IMR-90 (cell line): ENCODE results near the gene RFC2. TPM values are rescaled to one million over a fixed set of nuclear protein-coding genes. Genes with fewer than 3 reads are reported as not detected.

Source experiments
- ATAC-seq: fragments of 200-7000 bp; cut with Tn5 transposase; 2 replicates; pipeline ENCODE4 v1.9.1; 2020; ENCODE audit warnings: low read depth, mild to moderate bottlenecking, moderate library complexity
- BruUV-seq: library from RNA; stranded (reverse); fragments of 400-500 nt; replicated peaks from 2 replicates; lab custom pipeline; 2021; lab: Mats Ljungman, UMichigan
- CTCF ChIA-PET: fragments of 300-600 bp; formaldehyde crosslinking; extraction: SDS; loops from one replicate; lab custom pipeline; 2021; ENCODE audit warnings: antibody characterized with exemption; lab: Yijun Ruan, JAX
- POLR2A ChIA-PET: fragments of 300-600 bp; sonication (Branson Sonifier 250); formaldehyde crosslinking; loops from one replicate; lab custom pipeline; 2022; ENCODE audit warnings: antibody characterized with exemption; ENCODE audit not compliant: unreplicated experiment; lab: Charles Lee
- DNase-seq: peaks from one replicate; pipeline ENCODE4 v3.0.0; 2013
- H2AFZ ChIP-seq: replicated peaks from 2 replicates; pipeline ENCODE3; 2013; ENCODE audit warnings: low read length, mild to moderate bottlenecking; ENCODE audit not compliant: poor library complexity
- H2AK5ac ChIP-seq: 2 replicates; pipeline ENCODE4 v1.6.1; 2013; ENCODE audit warnings: low read depth, low read length, inconsistent platforms
- H2AK9ac ChIP-seq: replicated peaks from 2 replicates; pipeline ENCODE3; 2013; ENCODE audit warnings: mild to moderate bottlenecking, low read depth, low read length, moderate library complexity; ENCODE audit not compliant: poor library complexity
- H2BK120ac ChIP-seq: 2 replicates; pipeline ENCODE4 v1.6.1; 2013; ENCODE audit warnings: low read depth, low read length, inconsistent platforms
- H2BK15ac ChIP-seq: 3 replicates; pipeline ENCODE4 v1.6.1; 2013; ENCODE audit warnings: low read depth, low read length, inconsistent platforms
- H2BK20ac ChIP-seq: 2 replicates; pipeline ENCODE4 v1.6.1; 2013; ENCODE audit warnings: low read depth, mild to moderate bottlenecking, inconsistent platforms, low read length, moderate library complexity
- H2BK5ac ChIP-seq: 2 replicates; pipeline ENCODE4 v1.6.1; 2013; ENCODE audit warnings: mild to moderate bottlenecking, low read depth, low read length, inconsistent platforms; ENCODE audit not compliant: poor library complexity, severe bottlenecking
- H3K14ac ChIP-seq: replicated peaks from 2 replicates; pipeline ENCODE4 v1.6.1; 2013; ENCODE audit warnings: low read depth, low read length, inconsistent platforms
- H3K18ac ChIP-seq: 2 replicates; pipeline ENCODE4 v1.6.1; 2013; ENCODE audit warnings: low read depth, low read length, control low read depth
- H3K23ac ChIP-seq: 2 replicates; pipeline ENCODE4 v1.6.1; 2013; ENCODE audit warnings: low read depth, low read length, inconsistent platforms
- H3K27ac ChIP-seq: 2 replicates; pipeline ENCODE4 v1.5.1; 2013; ENCODE audit warnings: mild to moderate bottlenecking, control low read depth, low read length; ENCODE audit not compliant: insufficient read depth
- H3K27me3 ChIP-seq: 2 replicates; pipeline ENCODE4 v1.6.1; 2013; ENCODE audit warnings: low read length; ENCODE audit not compliant: control insufficient read depth, insufficient read depth
- H3K36me3 ChIP-seq: 2 replicates; pipeline ENCODE4 v1.6.1; 2013; ENCODE audit warnings: low read length, mixed read lengths; ENCODE audit not compliant: control insufficient read depth, insufficient read depth
- H3K4ac ChIP-seq: 2 replicates; pipeline ENCODE4 v1.6.1; 2013; ENCODE audit warnings: low read depth, low read length, inconsistent platforms
- H3K4me1 ChIP-seq: 2 replicates; pipeline ENCODE4 v1.6.1; 2013; ENCODE audit warnings: low read length, mixed read lengths; ENCODE audit not compliant: control insufficient read depth, insufficient read depth
- H3K4me2 ChIP-seq: 2 replicates; pipeline ENCODE4 v1.6.1; 2013; ENCODE audit warnings: low read depth, mild to moderate bottlenecking, control low read depth, low read length, moderate library complexity
- H3K4me3 ChIP-seq: 2 replicates; pipeline ENCODE4 v1.5.1; 2013; ENCODE audit warnings: low read depth, mild to moderate bottlenecking, control low read depth, low read length, moderate library complexity; ENCODE audit not compliant: insufficient read depth
- H3K56ac ChIP-seq: 2 replicates; pipeline ENCODE4 v1.6.1; 2013; ENCODE audit warnings: low read length, inconsistent platforms; ENCODE audit not compliant: insufficient read depth; ENCODE audit errors: extremely low read depth
- H3K79me1 ChIP-seq, 2 experiments: 2 replicates each; pipeline ENCODE4 v1.6.1; 2013; ENCODE audit warnings: low read length in 2 of 2, inconsistent platforms in 1 of 2, low read depth in 1 of 2
- H3K9ac ChIP-seq: 2 replicates; pipeline ENCODE4 v1.6.1; 2013; ENCODE audit warnings: low read depth, low read length, control low read depth
- H3K9me1 ChIP-seq: 2 replicates; pipeline ENCODE4 v1.6.1; 2013; ENCODE audit warnings: low read length, inconsistent platforms; ENCODE audit not compliant: insufficient read depth
- H3K9me3 ChIP-seq: 2 replicates; pipeline ENCODE4 v1.6.1; 2013; ENCODE audit warnings: low read length; ENCODE audit not compliant: control insufficient read depth, insufficient read depth
- H4K20me1 ChIP-seq: 2 replicates; pipeline ENCODE4 v1.6.1; 2013; ENCODE audit warnings: low read length, inconsistent platforms; ENCODE audit not compliant: insufficient read depth
- H4K5ac ChIP-seq: 2 replicates; pipeline ENCODE4 v1.6.1; 2013; ENCODE audit warnings: mild to moderate bottlenecking, low read depth, low read length, control low read depth
- H4K8ac ChIP-seq, 2 experiments: 2 replicates each; pipeline ENCODE4 v1.6.1; 2013; ENCODE audit warnings: low read depth in 2 of 2, low read length in 2 of 2, control low read depth in 1 of 2, inconsistent platforms in 1 of 2
- H4K91ac ChIP-seq: 2 replicates; pipeline ENCODE4 v1.6.1; 2013; ENCODE audit warnings: low read depth, low read length, inconsistent platforms; ENCODE audit not compliant: insufficient read depth
- BHLHE40 ChIP-seq: fragments of 150-350 bp; IDR thresholded peaks from 2 replicates; pipeline ENCODE4 v1.6.1; 2016; ENCODE audit warnings: mild to moderate bottlenecking, low read depth, low read length
- MAFK ChIP-seq: IDR thresholded peaks from 2 replicates; pipeline ENCODE4 v1.6.1; 2012; ENCODE audit warnings: low read depth, low read length, improper control_type of control experiment
- MAZ ChIP-seq: IDR thresholded peaks from 2 replicates; pipeline ENCODE4 v1.6.1; 2012; ENCODE audit warnings: low read depth, mild to moderate bottlenecking, low read length, improper control_type of control experiment, moderate library complexity, borderline replicate concordance
- RFX5 ChIP-seq: IDR thresholded peaks from 2 replicates; pipeline ENCODE4 v1.8.0; 2012; ENCODE audit warnings: low read depth, mild to moderate bottlenecking, low read length, moderate library complexity
- SMC3 ChIP-seq: fragments of 150-350 bp; IDR thresholded peaks from 2 replicates; pipeline ENCODE4 v1.6.1; 2016; ENCODE audit warnings: low read depth, mild to moderate bottlenecking, antibody characterized with exemption, low read length, moderate library complexity
- WGBS, 2 experiments: methylation state at CpG; one replicate each; pipeline versions ENCODE4 v1.1.5 to v1.1.7; 2013; ENCODE audit warnings: missing lambda C conversion rate in 2 of 2; ENCODE audit not compliant: insufficient read length in 1 of 2; ENCODE audit errors: extremely low coverage in 2 of 2; 5-methylcytosine and 5-hydroxymethylcytosine counted together
- dilution Hi-C: fragments of 300-500 bp; cut with HindIII; formaldehyde crosslinking; loops from one replicate; pipeline ENCODE4 v1.14.3; 2018; ENCODE audit warnings: low sequenced_read_pairs; ENCODE audit not compliant: unreplicated experiment
- in situ Hi-C: fragments of 300-500 bp; cut with MboI; formaldehyde crosslinking; loops from 3 replicates; pipeline ENCODE4 v1.14.3; 2019; ENCODE audit warnings: low sequenced_read_pairs, inconsistent platforms, mixed read lengths
- intact Hi-C: fragments of 100-400 bp; cut with micrococcal nuclease; formaldehyde crosslinking; loops from 2 replicates; pipeline ENCODE4 v1.10.0; 2022
- polyA plus RNA-seq, 3 experiments: library from polyadenylated mRNA; depleted of rRNA; stranded (reverse); fragments of >200 nt; gene quantifications; 2 replicates each; pipeline ENCODE4 v1.2.3, GENCODE V29; 2012; ENCODE audit warnings: low replicate concordance in 1 of 3
- total RNA-seq: library from RNA; depleted of rRNA; stranded (reverse); fragments of >200 nt; gene quantifications from 2 replicates; pipeline ENCODE4 v1.2.3, GENCODE V29; 2012

Gene RFC2
- total and polyA plus RNA-seq, 2 of the 4 experiments (the other 2 are of a cell fraction): 25.2 to 37.8 TPM

DNA sequence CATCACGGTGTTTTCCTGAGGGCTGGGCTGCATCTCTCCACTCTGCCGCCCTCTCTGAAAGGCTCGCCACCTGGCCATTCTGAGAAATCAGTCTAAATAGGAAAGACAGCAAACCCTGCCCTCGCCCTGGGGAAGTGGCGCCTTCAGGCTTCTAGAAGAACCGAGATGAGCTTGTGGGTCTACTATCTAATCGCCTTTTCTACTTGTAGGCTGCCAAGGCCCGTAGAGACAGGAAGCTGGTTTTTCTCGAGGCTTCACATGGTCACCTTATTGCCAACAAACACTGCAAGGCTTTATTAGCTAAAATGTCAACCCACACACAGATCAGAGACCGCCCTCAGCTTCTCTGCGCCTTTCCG, 23.0 kb downstream of the RFC2 start:
- dilution Hi-C loops: no loop called here
- Histone ChIP-seq H3K9ac (no peak overlapping the region), H3K4me3 (no peak overlapping the region), H3K36me3 (peaks cover 21% of the 10 kb centered on the region), H4K8ac (no peak overlapping the region), H4K5ac (no peak overlapping the region), H2AK9ac (no peak overlapping the region), H3K14ac (no peak overlapping the region), H3K23ac (no peak overlapping the region), H2AK5ac (0 out of 2 replicates have a peak overlapping the region, but pooled peaks have one; percentile 39), H3K4me2 (no peak overlapping the region), H3K4me1 (peaks cover 9% of the 10 kb centered on the region), H3K27me3 (no peaks in the 10 kb centered on the region), H3K9me1 (peaks cover 10% of the 10 kb centered on the region), H3K4ac (no peak overlapping the region), H2BK20ac (no peak overlapping the region), H3K79me1 (peaks cover 0 to 7% of the 10 kb centered on the region in 2 experiments; a peak in 1 of 4 replicates), H2BK120ac (no peak overlapping the region), H2AFZ (no peak overlapping the region), H2BK5ac (no peak overlapping the region), H3K27ac (no peak overlapping the region), H2BK15ac (no peak overlapping the region), H3K9me3 (no peaks in the 10 kb centered on the region), H3K56ac (no peak overlapping the region), H4K91ac (no peak overlapping the region), H3K18ac (no peak overlapping the region), H4K20me1 (peaks cover 17% of the 10 kb centered on the region)
- intact Hi-C loops: no loop called here
- in situ Hi-C loops: loop anchor here (25.0 kb wide), 1 partner anchor 131 kb away; no protein-coding TSS in a partner anchor
- BruUV-seq: no TSS peak
- CTCF ChIA-PET: interaction anchor here (0.6 kb wide), 1 partner anchor 33 kb away, joined by 3 read pairs; no protein-coding TSS in a partner anchor
- TF ChIP-seq MAZ: no peak
- TF ChIP-seq MAFK: no peak
- no peak for TF ChIP-seq RFX5
- TF ChIP-seq BHLHE40: no peak
- TF ChIP-seq SMC3: no peak
- DNase-seq (no peak), ATAC-seq (no peak)
- POLR2A ChIA-PET: no interaction called here
- 96% methylated on average over 7 of the region's 12 CpGs; no CpG with 5 or more reads in 1 of the 2 experiments for WGBS, 2 experiments
